Upper lobe of right lung (tissue), 1 donor: ENCODE measurements around the gene CACNB2. TPM values are rescaled to one million over a fixed set of nuclear protein-coding genes. Genes with fewer than 3 reads are reported as not detected.

Experiments
- ATAC-seq: fragments of 200-7000 bp; cut with Tn5 transposase; one replicate; pipeline ENCODE4 v1.9.1; 2020; ENCODE audit warnings: mild to moderate bottlenecking, moderate library complexity
- DNase-seq: peaks from one replicate; pipeline ENCODE4 v3.0.0-alpha.2; 2020
- H3K27ac ChIP-seq: fragments of 200-600 bp; one replicate; pipeline ENCODE4 v1.8.0; 2022
- H3K27me3 ChIP-seq: fragments of 200-600 bp; one replicate; pipeline ENCODE4 v1.8.0; 2022; ENCODE audit warnings: mild to moderate bottlenecking
- H3K36me3 ChIP-seq: fragments of 200-600 bp; one replicate; pipeline ENCODE4 v1.8.0; 2022
- H3K4me1 ChIP-seq: fragments of 200-600 bp; one replicate; pipeline ENCODE4 v1.8.0; 2022
- H3K4me3 ChIP-seq: fragments of 200-600 bp; one replicate; pipeline ENCODE4 v1.8.0; 2022; ENCODE audit warnings: mild to moderate bottlenecking
- H3K9me3 ChIP-seq: fragments of 200-600 bp; one replicate; pipeline ENCODE4 v1.8.0; 2022
- intact Hi-C: fragments of 100-400 bp; cut with DNase I; formaldehyde crosslinking; loops from one replicate; pipeline ENCODE4 v1.11.0; 2022
- total RNA-seq: library from RNA; stranded (reverse); fragmentation: NEBNext Ultra II Directional; extraction: Animal tissue kit (Norgen Biotek cat#: 25700); gene quantifications from one replicate; pipeline ENCODE4 v1.2.1, GENCODE V29; 2021
- TF ChIP-seq, protein P1 (sequence below): fragments of 200-600 bp; IDR thresholded peaks from one replicate; pipeline ENCODE4 v1.8.0; 2022; ENCODE audit warnings: antibody characterized with exemption
- donor health status: DM: no; HTN: yes; CAD: no; lungs with severe emphysema.

Gene CACNB2
- total RNA-seq, 1 donor from 2014 or later, result 4.2 TPM

GRCh38 chr10:18508587-18508986 lies 368.4 kb downstream of the CACNB2 start:
- Histone ChIP-seq H3K27ac (no peak overlapping the region), H3K9me3 (no peaks in the 10 kb centered on the region), H3K36me3 (no peaks in the 10 kb centered on the region), H3K4me1 (no peaks in the 10 kb centered on the region), H3K27me3 (no peaks in the 10 kb centered on the region), H3K4me3 (no peak overlapping the region)
- no peak for DNase-seq
- intact Hi-C loops, result no loop called here
- TF ChIP-seq, protein P1, sequence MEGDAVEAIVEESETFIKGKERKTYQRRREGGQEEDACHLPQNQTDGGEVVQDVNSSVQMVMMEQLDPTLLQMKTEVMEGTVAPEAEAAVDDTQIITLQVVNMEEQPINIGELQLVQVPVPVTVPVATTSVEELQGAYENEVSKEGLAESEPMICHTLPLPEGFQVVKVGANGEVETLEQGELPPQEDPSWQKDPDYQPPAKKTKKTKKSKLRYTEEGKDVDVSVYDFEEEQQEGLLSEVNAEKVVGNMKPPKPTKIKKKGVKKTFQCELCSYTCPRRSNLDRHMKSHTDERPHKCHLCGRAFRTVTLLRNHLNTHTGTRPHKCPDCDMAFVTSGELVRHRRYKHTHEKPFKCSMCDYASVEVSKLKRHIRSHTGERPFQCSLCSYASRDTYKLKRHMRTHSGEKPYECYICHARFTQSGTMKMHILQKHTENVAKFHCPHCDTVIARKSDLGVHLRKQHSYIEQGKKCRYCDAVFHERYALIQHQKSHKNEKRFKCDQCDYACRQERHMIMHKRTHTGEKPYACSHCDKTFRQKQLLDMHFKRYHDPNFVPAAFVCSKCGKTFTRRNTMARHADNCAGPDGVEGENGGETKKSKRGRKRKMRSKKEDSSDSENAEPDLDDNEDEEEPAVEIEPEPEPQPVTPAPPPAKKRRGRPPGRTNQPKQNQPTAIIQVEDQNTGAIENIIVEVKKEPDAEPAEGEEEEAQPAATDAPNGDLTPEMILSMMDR, result no peak
- ATAC-seq, result no peak

DNA sequence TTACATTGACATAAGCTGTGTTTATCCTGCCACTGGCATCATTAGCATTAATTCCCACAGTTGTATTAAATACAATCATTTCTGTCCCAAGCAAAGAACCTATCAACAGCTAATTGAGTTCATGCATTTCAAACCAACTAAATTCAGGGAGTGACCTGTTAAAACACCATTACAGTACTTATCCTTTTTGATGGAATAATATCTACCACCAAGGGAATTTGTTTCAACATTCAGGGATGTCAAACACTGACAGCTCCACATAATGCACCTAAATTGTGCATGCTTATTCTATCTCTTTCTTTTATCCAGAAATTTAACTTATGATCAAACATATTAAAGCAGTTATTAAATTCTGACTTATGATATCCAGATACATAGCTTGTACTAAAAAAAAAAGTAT lies 374.3 kb downstream of the CACNB2 start:
- no peak for ATAC-seq
- Histone ChIP-seq H3K4me3 (no peak overlapping the region), H3K9me3 (no peaks in the 10 kb centered on the region), H3K27ac (no peak overlapping the region), H3K4me1 (no peaks in the 10 kb centered on the region), H3K27me3 (no peaks in the 10 kb centered on the region), H3K36me3 (no peaks in the 10 kb centered on the region)
- TF ChIP-seq, protein P1, result no peak
- DNase-seq, result no peak
- intact Hi-C loops, result no loop called here

GRCh38 chr10:18516851-18517250 lies 376.6 kb downstream of the CACNB2 start:
- Histone ChIP-seq H3K4me1 (no peaks in the 10 kb centered on the region), H3K36me3 (no peaks in the 10 kb centered on the region), H3K27ac (no peak overlapping the region), H3K9me3 (no peaks in the 10 kb centered on the region), H3K27me3 (no peaks in the 10 kb centered on the region), H3K4me3 (no peak overlapping the region)
- no peak for DNase-seq
- ATAC-seq, result no peak
- intact Hi-C loops, result no loop called here
- TF ChIP-seq, protein P1, result no peak

DNA sequence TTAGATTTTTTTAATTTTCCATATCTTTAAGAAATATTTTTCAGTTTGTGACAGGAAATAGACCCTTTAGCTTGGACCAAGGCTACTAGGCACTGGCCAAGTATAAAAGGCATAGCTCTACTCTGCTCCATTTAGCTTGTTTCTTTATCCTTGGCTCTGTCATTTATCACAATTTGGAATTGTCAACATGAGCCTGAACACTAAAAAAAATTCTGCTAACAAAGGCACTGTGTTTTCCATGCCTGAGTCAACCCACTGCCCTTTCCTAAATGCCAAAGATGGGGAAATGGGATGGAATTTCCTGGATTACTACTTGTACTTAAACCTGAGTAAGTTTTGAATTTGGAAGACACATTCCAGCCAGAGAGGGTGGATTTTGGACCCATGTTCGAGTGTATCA lies 382.8 kb downstream of the CACNB2 start:
- intact Hi-C loops, result no loop called here
- H3K4me1 ChIP-seq, result no peaks in the 10 kb centered on the region
- H3K27me3 ChIP-seq, result no peaks in the 10 kb centered on the region
- no peaks in the 10 kb centered on the region for H3K9me3 ChIP-seq
- H3K27ac ChIP-seq, result no peak overlapping the region
- TF ChIP-seq, protein P1, result no peak
- DNase-seq (no peak), ATAC-seq (no peak)
- no peak overlapping the region for H3K4me3 ChIP-seq
- H3K36me3 ChIP-seq, result no peaks in the 10 kb centered on the region

DNA sequence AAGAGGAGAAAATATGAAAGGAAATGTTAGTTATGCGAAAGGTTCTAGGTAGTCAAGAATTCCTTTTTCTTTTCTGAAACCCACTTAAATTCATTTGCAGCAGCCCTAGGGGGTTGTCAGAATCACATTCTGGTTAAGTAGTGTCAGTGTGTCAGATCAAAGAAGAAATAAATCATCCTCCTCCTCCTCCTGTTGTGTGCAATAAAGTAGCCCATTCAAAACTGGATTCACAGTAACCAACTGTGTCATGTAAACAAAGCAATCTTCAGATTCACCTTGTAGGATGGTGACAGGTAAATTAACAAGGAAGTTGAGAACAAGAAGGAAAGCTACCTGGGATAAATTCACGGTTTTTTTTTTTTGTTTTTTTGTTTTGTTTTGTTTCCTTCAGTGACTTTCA lies 383.6 kb downstream of the CACNB2 start:
- Histone ChIP-seq H3K27ac (no peak overlapping the region), H3K4me1 (no peaks in the 10 kb centered on the region), H3K9me3 (no peaks in the 10 kb centered on the region), H3K36me3 (no peaks in the 10 kb centered on the region), H3K4me3 (no peak overlapping the region), H3K27me3 (no peaks in the 10 kb centered on the region)
- TF ChIP-seq, protein P1, result no peak
- intact Hi-C loops, result no loop called here
- no peak for DNase-seq
- no peak for ATAC-seq

DNA sequence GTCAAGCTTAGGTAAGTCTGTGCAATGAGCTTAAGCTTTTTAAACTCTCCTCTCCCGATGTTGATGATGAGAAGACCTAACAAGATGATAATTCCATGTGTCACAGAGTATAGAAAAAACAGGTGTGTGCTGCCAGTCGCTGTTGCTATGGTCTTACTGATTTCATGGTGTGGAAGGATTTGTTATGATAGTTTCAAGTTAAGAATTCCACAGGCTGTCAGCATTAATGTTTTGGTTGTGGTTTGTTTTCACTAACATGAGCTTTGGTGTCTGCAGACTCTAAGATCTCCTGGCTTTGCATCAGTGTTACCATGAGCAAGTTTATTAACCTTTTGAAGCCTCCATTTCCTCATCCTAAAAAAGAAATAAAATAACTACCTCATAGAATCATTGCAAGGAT lies 387.5 kb downstream of the CACNB2 start:
- ATAC-seq (no peak), DNase-seq (no peak)
- Histone ChIP-seq H3K4me3 (no peak overlapping the region), H3K4me1 (no peaks in the 10 kb centered on the region), H3K27me3 (no peaks in the 10 kb centered on the region), H3K9me3 (no peaks in the 10 kb centered on the region), H3K27ac (no peak overlapping the region), H3K36me3 (no peaks in the 10 kb centered on the region)
- intact Hi-C loops, result no loop called here
- TF ChIP-seq, protein P1, result no peak
